ENCODE data around the gene PSMF1.

DNA sequence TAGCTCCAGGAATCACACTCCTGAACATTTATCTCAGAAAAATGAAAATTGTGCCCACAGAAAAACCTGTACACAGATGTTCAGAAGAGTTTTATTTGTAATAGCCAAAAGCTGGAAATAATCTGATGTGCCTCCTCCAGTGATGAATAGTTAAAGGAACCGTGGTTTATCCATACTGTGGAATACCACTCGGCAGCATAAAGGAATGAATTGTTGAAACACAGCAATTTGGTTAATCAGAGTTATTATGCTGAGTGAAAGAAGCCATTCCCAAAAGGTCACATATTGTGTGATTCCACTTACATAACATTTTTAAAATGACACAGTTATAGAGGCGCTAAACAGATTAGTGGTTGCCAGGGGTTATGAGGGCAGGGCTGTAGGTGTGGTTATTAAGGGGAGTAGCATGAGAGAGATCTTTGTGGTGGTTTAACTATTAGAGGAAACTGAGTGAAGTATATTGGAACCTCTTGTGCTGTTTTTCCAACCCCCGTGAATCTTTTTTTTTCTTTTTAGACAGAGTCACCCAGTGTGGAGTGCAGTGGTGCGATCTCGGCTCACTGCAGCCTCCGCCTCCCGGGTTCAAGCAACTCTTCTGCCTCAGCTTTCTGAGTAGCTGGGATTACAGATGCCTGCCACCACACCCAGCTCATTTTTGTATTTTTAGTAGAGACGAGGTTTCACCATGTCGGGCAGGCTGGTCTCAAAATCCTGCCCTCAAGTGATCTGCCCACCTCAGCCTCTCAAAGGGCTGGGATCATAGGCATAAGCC lies 26.2 kb downstream of the PSMF1 start:
- no peak for TF ChIP-seq SP1 (IDR thresholded peaks at IDR 0.05)
- TF ChIP-seq SUZ12 (IDR thresholded peaks at IDR 0.05): no peak
- TF ChIP-seq HDGF (IDR thresholded peaks at IDR 0.05; ENCODE audit: borderline replicate concordance): no peak
- TF ChIP-seq ARNT (IDR thresholded peaks at IDR 0.05): no peak
- TF ChIP-seq NFRKB (IDR thresholded peaks at IDR 0.05): no peak
- no peak for TF ChIP-seq L3MBTL2 (conservative IDR thresholded peaks at IDR 0.05)
